ENCODE measurements around the gene MFSD11. TPM values are rescaled to one million over a fixed set of nuclear protein-coding genes. Genes with fewer than 3 reads are reported as not detected.
"Not testable (repeated sequence)": the region's sequence is repeated elsewhere in the genome, so short reads cannot be mapped to it uniquely, and the experiment has no call there.

Gene MFSD11
- total and polyA plus RNA-seq, 8 donors = 5.9 to 14.6 (median 10.1) TPM

DNA sequence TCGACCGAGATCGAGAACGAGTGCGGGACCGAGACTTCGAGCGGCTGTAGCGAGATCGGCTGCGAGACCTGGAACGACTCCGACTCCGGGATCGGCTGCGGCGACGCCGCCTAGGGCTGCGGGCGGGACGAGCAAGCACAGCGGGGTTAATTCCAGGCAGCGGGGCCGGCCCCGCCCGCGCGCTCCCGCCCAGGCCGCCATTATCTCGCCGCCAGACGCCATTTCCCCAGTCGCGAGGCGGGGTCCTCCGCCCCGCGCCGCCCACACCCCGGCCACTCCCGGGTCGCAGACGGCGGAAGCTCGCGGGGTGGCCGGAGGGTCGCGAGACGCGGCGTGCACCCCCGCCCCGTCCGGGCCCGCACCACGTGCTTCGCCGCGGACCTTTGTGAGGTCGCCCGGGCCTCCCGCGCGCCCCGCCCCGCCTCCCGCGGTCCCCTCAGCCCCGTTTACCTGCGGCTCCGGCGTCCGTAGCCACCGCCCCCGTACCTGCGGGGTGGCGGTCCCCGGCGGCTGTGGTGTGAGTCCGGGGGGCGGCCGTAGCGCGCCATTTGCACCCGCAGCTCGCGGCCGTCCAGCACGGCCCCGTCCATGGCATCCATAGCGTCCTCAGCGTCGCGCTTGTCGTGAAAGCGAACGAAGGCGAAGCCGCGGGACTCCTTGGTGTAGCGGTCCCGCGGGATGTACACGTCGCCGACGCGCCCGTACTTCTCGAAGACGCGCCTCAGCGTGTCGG lies 1.4 kb upstream of the MFSD11 start:
- intact Hi-C loops (cut with DNase I) = no loop called here
- Histone ChIP-seq H3K27me3 (no peaks in the 10 kb centered on the region), H3K36me3 (peaks cover 0 to 35% (median 10%) of the 10 kb centered on the region in 3 donors), H3K4me1 (peaks cover 23 to 31% (median 29%) of the 10 kb centered on the region in 3 donors), H3K27ac (peak overlapping the region; percentile 95 to 99 (median 97)), H3K9me3 (no peaks in the 10 kb centered on the region), H3K4me3 (peak overlapping the region; percentile 91 to 98 (median 94))
- DNase-seq (peak; percentile 71 to 93 (median 82)), ATAC-seq (peak; percentile 28 to 59 (median 39)), FAIRE-seq (no peak)
- TF ChIP-seq, protein P1, sequence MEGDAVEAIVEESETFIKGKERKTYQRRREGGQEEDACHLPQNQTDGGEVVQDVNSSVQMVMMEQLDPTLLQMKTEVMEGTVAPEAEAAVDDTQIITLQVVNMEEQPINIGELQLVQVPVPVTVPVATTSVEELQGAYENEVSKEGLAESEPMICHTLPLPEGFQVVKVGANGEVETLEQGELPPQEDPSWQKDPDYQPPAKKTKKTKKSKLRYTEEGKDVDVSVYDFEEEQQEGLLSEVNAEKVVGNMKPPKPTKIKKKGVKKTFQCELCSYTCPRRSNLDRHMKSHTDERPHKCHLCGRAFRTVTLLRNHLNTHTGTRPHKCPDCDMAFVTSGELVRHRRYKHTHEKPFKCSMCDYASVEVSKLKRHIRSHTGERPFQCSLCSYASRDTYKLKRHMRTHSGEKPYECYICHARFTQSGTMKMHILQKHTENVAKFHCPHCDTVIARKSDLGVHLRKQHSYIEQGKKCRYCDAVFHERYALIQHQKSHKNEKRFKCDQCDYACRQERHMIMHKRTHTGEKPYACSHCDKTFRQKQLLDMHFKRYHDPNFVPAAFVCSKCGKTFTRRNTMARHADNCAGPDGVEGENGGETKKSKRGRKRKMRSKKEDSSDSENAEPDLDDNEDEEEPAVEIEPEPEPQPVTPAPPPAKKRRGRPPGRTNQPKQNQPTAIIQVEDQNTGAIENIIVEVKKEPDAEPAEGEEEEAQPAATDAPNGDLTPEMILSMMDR (IDR thresholded peaks at IDR 0.05) = peak in 1 of 4 donors; percentile 13
- 1 to 2% methylated on average over 84 to 117 of the region's 117 CpGs for WGBS, 2 donors

DNA sequence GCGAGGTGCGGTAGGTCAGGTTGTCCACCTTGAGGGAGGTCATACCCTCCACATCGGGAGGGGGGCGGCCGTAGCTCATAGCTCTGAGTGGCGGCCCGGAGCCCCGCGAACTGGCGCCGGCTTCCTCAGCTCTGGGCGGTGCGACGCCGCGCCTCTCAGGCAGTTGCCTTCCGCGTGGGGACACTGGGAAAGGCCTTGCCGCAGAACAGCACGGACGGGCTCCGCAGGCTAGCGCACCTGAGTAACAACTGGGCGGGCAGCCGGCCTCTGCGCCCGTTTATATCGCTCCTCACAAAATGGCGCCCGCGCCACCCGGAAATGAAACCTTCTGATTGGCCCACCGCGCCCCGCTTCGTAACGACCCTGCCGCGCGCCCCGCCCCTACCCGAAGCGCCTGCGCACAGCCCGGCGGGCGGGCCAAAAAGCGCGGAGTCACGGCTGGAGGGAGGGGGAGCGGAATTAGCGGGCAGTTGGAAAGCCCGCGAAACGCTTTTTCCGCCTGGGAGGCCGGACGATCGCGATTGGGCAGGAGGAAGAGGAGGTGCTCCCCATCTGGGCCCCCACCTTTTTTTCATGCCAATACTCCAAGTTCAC lies 740 bp upstream of the MFSD11 start, which contains the start of gene SRSF2:
TSS of gene SRSF2 (minus strand) at position 250 of the 594 bp plus-strand sequence. CDS start at position 79, 171 bp downstream.
- Histone ChIP-seq H3K4me3 (peak within 1 kb of the TSS; percentile 91 to 98 (median 94)), H3K27ac (peak within 1 kb of the TSS; percentile 95 to 99 (median 97)), H3K9me3 (no peaks in the 10 kb centered on the region), H3K4me1 (peaks cover 23 to 31% (median 26%) of the 10 kb centered on the region in 3 donors), H3K36me3 (peaks cover 0 to 35% (median 10%) of the 10 kb centered on the region in 3 donors), H3K27me3 (no peaks in the 10 kb centered on the region)
- DNase-seq = peak; percentile 97 to 99 (median 98)
- intact Hi-C loops (cut with DNase I) = no loop called here
- WGBS, 2 donors = 0 to 1% methylated on average over 59 to 60 of the region's 60 CpGs
- TF ChIP-seq, protein P1 (IDR thresholded peaks at IDR 0.05) = no peak
- FAIRE-seq = peak; percentile 83
- ATAC-seq = peak; percentile 86 to 93 (median 88)

DNA sequence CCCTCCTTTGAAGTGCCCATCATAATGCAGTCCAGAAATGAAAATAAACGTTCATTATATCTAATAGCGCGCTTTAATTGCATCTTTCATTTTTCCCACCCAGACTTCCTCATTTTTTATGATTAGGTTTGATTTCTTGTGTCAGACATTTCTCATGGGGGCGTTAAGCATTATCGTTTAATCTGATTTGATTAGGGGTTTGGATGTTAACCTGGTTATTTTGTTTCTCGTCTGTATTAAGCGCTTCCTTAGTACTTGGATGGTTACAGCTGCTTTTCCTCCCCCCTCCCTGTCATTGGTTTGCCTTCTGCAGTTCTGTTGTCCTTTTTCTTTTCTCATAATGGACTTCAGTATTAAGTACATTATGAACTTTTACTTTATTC lies 540 bp downstream of the MFSD11 start:
- Histone ChIP-seq H3K27ac (peak overlapping the region; percentile 95 to 99 (median 97)), H3K4me3 (peak overlapping the region; percentile 91 to 98 (median 94)), H3K27me3 (no peaks in the 10 kb centered on the region), H3K4me1 (peaks cover 17 to 23% (median 20%) of the 10 kb centered on the region in 3 donors), H3K9me3 (no peaks in the 10 kb centered on the region), H3K36me3 (peaks cover 0 to 23% (median 10%) of the 10 kb centered on the region in 3 donors)
- ATAC-seq (no peak), DNase-seq (no peak), FAIRE-seq (no peak)
- intact Hi-C loops (cut with DNase I) = no loop called here
- 0% methylated on average over 7 of the region's 7 CpGs for WGBS, 2 donors
- TF ChIP-seq, protein P1 (IDR thresholded peaks at IDR 0.05) = no peak

DNA sequence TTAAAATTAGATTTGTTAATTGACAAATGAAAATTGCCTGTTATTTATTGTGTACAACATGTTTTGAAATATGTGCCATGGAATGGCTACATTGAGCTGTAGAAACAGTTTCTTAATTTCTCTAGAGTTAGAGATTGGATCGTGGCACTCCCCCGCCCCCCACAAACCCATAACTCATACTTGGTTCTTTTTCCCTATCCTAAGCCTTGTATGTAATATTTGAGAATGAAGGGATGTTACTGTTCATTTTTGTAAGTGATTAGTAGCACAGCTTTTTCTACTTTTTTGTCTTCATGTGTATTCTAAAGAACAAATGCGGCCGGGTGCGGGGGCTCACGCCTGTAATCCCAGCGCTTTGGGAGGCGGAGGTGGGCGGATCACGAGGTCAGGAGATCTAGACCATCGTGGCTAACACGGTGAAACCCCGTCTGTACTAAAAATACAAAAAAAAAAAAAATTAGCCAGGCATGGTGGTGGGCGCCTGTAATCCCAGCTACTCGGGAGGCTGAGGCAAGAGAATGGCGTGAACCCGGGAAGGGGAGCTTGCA lies 1.7 kb downstream of the MFSD11 start:
- H3K4me1 ChIP-seq = peaks cover 9 to 12% (median 9%) of the 10 kb centered on the region in 3 donors
- WGBS, 2 donors = 90% methylated on average over 17 of the region's 17 CpGs
- H3K4me3 ChIP-seq; H3K9me3 ChIP-seq; DNase-seq; ATAC-seq; intact Hi-C loops (cut with DNase I); FAIRE-seq; H3K27me3 ChIP-seq; H3K27ac ChIP-seq: not testable (repeated sequence)
- peaks cover 0 to 15% (median under 1%) of the 10 kb centered on the region in 3 donors for H3K36me3 ChIP-seq

DNA sequence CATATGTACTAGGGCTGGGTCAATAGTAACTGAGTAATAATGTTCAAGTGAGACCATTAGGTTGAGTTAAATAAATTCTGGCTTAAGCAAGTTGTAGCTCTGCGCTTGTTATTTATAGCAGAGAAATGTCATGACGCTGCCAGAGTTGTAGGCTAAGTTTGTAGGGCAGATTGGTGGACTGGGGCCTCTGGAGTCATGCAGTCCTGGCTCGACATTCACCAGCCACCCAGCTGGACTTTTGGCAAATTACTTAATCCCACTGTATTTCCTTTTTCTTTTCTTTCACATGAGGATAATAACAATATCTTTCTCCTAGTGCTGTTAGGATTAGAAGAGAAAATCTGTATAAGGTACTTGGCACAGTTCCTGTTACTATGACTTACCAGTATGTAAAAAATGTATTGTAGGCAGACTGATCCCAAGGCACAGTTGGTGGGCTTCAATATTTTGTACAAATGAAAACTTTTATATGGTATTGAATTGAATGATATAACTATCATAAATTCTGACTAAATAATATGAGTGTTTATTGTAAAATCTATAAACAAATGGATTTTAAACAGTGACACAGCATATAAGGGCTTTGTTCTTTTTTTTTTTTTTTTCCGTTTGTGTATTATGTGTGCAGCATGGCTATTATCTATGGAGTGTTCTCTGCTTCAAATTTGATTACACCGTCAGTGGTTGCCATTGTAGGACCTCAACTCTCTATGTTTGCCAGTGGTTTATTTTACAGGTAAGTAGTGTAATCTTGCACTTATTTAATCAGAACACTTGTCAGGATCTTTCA lies 2.6 kb downstream of the MFSD11 start:
- Histone ChIP-seq H3K36me3 (peaks cover 0 to 16% (median 0%) of the 10 kb centered on the region in 3 donors), H3K4me1 (peaks cover 0 to 8% (median under 1%) of the 10 kb centered on the region in 3 donors), H3K27me3 (no peaks in the 10 kb centered on the region), H3K27ac (no peak overlapping the region), H3K4me3 (no peak overlapping the region), H3K9me3 (no peaks in the 10 kb centered on the region)
- no peak for ATAC-seq
- no peak for DNase-seq
- intact Hi-C loops (cut with DNase I) = no loop called here
- WGBS, 2 donors = 76 to 82% methylated on average over 5 of the region's 5 CpGs
- FAIRE-seq = no peak
- TF ChIP-seq, protein P1 (IDR thresholded peaks at IDR 0.05) = no peak

All from pancreas (tissue), 10 donors.